ENCODE results near the gene MR1. TPM values are rescaled to one million over a fixed set of nuclear protein-coding genes. Genes with fewer than 3 reads are reported as not detected.
A peak's percentile ranks its signal among the peaks of the same experiment; 100 is the strongest.

MR1 gene
- total and polyA plus RNA-seq, 2 of the 13 experiments (the other 11 are each of a cell fraction or from before 2014, with no cell fraction given): 7.7 to 10.4 TPM

DNA sequence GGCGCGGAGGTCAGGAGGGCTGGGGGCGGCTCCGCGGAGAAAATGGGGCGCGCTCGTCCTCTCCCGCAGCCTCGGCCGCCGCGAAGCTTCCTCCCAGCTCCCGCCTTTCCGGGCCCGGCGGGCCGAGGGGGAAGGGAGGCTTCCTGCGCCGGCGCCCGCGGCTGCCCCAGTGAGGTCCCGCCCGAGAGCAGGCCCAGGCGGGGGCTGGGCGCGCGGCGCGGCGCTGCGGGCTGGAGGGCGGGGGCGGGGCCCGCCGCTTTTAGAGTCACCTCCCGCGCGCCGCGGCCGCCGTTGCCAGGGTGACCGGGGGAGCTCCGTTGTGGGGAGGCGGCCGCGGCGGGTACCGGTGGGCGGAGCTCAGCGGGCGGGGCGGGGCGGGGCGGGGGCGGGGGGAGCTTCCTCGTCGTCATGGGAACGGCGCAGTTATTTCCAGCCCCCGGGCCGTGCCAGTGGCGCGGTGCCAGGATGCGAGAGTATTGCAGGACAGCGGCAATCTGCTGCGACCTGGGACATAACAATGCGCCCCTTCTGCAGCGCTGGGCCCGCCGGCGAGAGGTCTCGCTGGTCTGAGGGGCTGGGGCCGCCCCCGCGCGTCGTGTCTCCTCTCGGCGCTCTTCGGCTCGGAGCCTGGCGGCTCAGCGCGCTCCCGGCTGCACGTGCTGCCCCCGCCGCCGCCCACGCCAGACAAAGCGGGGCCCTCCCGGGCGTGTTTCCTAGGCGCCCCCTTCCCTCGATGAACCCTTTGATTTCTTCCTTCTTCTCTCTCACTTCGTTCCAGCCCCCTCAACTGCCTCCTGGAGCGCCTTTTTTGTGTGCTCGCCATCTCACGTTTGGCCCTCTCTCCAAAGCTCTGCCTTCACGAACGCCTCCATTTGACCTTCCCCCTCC, 71.6 kb downstream of the MR1 start (continued):
- TF ChIP-seq, protein P1, sequence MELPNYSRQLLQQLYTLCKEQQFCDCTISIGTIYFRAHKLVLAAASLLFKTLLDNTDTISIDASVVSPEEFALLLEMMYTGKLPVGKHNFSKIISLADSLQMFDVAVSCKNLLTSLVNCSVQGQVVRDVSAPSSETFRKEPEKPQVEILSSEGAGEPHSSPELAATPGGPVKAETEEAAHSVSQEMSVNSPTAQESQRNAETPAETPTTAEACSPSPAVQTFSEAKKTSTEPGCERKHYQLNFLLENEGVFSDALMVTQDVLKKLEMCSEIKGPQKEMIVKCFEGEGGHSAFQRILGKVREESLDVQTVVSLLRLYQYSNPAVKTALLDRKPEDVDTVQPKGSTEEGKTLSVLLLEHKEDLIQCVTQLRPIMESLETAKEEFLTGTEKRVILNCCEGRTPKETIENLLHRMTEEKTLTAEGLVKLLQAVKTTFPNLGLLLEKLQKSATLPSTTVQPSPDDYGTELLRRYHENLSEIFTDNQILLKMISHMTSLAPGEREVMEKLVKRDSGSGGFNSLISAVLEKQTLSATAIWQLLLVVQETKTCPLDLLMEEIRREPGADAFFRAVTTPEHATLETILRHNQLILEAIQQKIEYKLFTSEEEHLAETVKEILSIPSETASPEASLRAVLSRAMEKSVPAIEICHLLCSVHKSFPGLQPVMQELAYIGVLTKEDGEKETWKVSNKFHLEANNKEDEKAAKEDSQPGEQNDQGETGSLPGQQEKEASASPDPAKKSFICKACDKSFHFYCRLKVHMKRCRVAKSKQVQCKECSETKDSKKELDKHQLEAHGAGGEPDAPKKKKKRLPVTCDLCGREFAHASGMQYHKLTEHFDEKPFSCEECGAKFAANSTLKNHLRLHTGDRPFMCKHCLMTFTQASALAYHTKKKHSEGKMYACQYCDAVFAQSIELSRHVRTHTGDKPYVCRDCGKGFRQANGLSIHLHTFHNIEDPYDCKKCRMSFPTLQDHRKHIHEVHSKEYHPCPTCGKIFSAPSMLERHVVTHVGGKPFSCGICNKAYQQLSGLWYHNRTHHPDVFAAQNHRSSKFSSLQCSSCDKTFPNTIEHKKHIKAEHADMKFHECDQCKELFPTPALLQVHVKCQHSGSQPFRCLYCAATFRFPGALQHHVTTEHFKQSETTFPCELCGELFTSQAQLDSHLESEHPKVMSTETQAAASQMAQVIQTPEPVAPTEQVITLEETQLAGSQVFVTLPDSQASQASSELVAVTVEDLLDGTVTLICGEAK (IDR thresholded peaks at IDR 0.05): no peak
- TF ChIP-seq, protein P1 (CRISPR knock-in tag; IDR thresholded peaks at IDR 0.05): no peak; the same call in 1 of the 2 replicates
- no peak for TF ChIP-seq ZSCAN30 (CRISPR knock-in tag; IDR thresholded peaks at IDR 0.05)
- TF ChIP-seq ZNF629 (CRISPR knock-in tag; conservative IDR thresholded peaks at IDR 0.05): no peak
- TF ChIP-seq ZNF558 (CRISPR knock-in tag; IDR thresholded peaks at IDR 0.05; ENCODE audit: borderline replicate concordance): peak; percentile 36; the same call in 1 of the 2 replicates
- TF ChIP-seq TGIF2 (CRISPR knock-in tag; IDR thresholded peaks at IDR 0.05): no peak
- TF ChIP-seq, protein P2, sequence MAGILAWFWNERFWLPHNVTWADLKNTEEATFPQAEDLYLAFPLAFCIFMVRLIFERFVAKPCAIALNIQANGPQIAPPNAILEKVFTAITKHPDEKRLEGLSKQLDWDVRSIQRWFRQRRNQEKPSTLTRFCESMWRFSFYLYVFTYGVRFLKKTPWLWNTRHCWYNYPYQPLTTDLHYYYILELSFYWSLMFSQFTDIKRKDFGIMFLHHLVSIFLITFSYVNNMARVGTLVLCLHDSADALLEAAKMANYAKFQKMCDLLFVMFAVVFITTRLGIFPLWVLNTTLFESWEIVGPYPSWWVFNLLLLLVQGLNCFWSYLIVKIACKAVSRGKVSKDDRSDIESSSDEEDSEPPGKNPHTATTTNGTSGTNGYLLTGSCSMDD (CRISPR knock-in tag; IDR thresholded peaks at IDR 0.05): no peak
- TF ChIP-seq, protein P3, sequence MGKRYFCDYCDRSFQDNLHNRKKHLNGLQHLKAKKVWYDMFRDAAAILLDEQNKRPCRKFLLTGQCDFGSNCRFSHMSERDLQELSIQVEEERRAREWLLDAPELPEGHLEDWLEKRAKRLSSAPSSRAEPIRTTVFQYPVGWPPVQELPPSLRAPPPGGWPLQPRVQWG (CRISPR knock-in tag; IDR thresholded peaks at IDR 0.05; ENCODE audit: borderline replicate concordance, low read depth): no peak
- 0 out of 2 replicates have a peak, but pooled peaks have one; percentile 51 for TF ChIP-seq BORCS8-MEF2B (CRISPR knock-in tag; IDR thresholded peaks at IDR 0.05)
- TF ChIP-seq SOX6 (IDR thresholded peaks at IDR 0.05): no peak
- no peak for TF ChIP-seq SOX6 (CRISPR knock-in tag; IDR thresholded peaks at IDR 0.05)
- TF ChIP-seq, protein P4, sequence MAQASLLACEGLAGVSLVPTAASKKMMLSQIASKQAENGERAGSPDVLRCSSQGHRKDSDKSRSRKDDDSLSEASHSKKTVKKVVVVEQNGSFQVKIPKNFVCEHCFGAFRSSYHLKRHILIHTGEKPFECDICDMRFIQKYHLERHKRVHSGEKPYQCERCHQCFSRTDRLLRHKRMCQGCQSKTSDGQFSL (CRISPR knock-in tag; IDR thresholded peaks at IDR 0.05): no peak
- TF ChIP-seq ZNF138 (CRISPR knock-in tag; IDR thresholded peaks at IDR 0.05; ENCODE audit: low read depth): no peak
- TF ChIP-seq, protein P5, sequence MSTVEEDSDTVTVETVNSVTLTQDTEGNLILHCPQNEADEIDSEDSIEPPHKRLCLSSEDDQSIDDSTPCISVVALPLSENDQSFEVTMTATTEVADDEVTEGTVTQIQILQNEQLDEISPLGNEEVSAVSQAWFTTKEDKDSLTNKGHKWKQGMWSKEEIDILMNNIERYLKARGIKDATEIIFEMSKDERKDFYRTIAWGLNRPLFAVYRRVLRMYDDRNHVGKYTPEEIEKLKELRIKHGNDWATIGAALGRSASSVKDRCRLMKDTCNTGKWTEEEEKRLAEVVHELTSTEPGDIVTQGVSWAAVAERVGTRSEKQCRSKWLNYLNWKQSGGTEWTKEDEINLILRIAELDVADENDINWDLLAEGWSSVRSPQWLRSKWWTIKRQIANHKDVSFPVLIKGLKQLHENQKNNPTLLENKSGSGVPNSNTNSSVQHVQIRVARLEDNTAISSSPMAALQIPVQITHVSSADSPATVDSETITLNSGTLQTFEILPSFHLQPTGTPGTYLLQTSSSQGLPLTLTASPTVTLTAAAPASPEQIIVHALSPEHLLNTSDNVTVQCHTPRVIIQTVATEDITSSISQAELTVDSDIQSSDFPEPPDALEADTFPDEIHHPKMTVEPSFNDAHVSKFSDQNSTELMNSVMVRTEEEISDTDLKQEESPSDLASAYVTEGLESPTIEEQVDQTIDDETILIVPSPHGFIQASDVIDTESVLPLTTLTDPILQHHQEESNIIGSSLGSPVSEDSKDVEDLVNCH (CRISPR knock-in tag; IDR thresholded peaks at IDR 0.05): no peak
